Esophagus (tissue), 2 donors: ENCODE results near the gene DUOX2. TPM values are rescaled to one million over a fixed set of nuclear protein-coding genes. Genes with fewer than 3 reads are reported as not detected.
A peak's percentile ranks its signal among the peaks of the same experiment; 100 is the strongest.
"Not testable (repeated sequence)": the region's sequence is repeated elsewhere in the genome, so short reads cannot be mapped to it uniquely, and the experiment has no call there.

ENCODE experiments used
- H3K27ac ChIP-seq, 2 donors: one replicate each; pipeline ENCODE4 v1.5.1; 2013; ENCODE audit warnings: low read depth in 2 of 2, mild to moderate bottlenecking in 2 of 2, inconsistent platforms in 1 of 2, low read length in 1 of 2, moderate library complexity in 1 of 2
- H3K27me3 ChIP-seq, 2 donors: one replicate each; pipeline ENCODE4 v1.6.1; 2013; ENCODE audit warnings: low read length in 2 of 2, control low read depth in 1 of 2, mild to moderate bottlenecking in 1 of 2; ENCODE audit not compliant: insufficient read depth in 2 of 2, control insufficient read depth in 1 of 2
- H3K36me3 ChIP-seq, 2 donors: one replicate each; pipeline ENCODE4 v1.6.1; 2013; ENCODE audit warnings: low read length in 1 of 2; ENCODE audit not compliant: control insufficient read depth in 2 of 2, insufficient read depth in 2 of 2
- H3K4me1 ChIP-seq, 2 donors: one replicate each; pipeline ENCODE4 v1.6.1; 2013; ENCODE audit warnings: low read length in 1 of 2; ENCODE audit not compliant: control insufficient read depth in 2 of 2, insufficient read depth in 2 of 2
- H3K4me3 ChIP-seq, 2 donors: one replicate each; pipeline ENCODE4 v1.5.1; 2013; ENCODE audit warnings: low read length in 2 of 2, mild to moderate bottlenecking in 2 of 2, low read depth in 1 of 2, moderate library complexity in 1 of 2
- H3K9me3 ChIP-seq, 2 donors: one replicate each; pipeline ENCODE4 v1.6.1; 2013; ENCODE audit warnings: mild to moderate bottlenecking in 2 of 2, low read depth in 1 of 2, low read length in 1 of 2, moderate library complexity in 1 of 2; ENCODE audit not compliant: control insufficient read depth in 2 of 2, insufficient read depth in 1 of 2
- WGBS, 2 donors: extraction: QIAGEN DNeasy Blood & Tissue Kit; methylation state at CpG; one replicate each; pipeline ENCODE4 v1.1.7; 2013; 5-methylcytosine and 5-hydroxymethylcytosine counted together
- polyA plus RNA-seq, 2 donors: library from polyadenylated mRNA; stranded (reverse); fragments of 200-250 nt; gene quantifications; one replicate each; pipeline ENCODE4 v1.2.3, GENCODE V29; 2013
- donor health status: healthy with polysubstance abuse.
- donor health status: Bipolar disorder and iron deficiency.

The DUOX2 gene
- polyA plus RNA-seq, 2 donors = 15.8 to 26.3 TPM

DNA sequence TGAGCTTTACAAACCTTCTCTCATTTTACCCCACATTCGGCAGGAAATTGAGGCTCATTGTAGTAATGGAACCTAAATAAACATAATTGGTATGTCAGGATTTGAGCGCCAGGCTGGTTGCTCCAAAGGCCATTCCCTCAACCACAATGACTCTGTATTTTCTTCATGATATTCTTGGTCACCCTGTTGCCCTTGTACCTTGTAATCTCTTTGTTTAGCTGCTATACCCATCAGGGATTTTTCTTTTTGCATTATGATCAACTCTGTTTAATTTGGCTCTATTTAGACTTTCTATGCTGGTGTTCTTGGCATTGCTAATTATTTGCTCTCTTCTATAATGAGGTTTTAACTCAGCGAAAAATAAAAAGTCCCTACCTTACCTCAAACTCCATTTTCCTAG is 29.8 kb downstream of the DUOX2 start:
- Histone ChIP-seq H3K9me3 (no peaks in the 10 kb centered on the region), H3K4me1 (no peaks in the 10 kb centered on the region), H3K27ac (no peak overlapping the region), H3K27me3 (no peaks in the 10 kb centered on the region), H3K36me3 (no peaks in the 10 kb centered on the region), H3K4me3 (no peak overlapping the region)
- 57 to 63% methylated on average over 3 of the region's 3 CpGs for WGBS, 2 donors

DNA sequence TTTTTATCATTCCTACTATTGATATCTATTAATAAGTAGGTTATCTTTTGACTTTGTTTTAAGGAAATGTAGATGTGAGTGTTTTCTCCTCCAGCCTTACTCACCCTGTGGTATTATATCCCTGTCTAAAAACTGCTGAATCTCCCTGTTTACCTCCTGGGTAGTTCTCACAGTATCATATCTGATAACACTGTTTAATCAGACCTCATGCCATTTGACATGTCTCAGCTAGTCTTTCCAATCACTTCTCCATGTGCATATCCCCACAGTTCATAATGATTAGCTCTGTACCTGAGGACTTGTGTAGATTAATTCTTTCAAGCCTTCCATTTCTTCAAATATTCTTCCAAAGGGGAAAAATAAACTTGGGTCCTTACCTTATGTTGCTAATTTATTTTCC is 30.7 kb downstream of the DUOX2 start:
- no peaks in the 10 kb centered on the region for H3K9me3 ChIP-seq
- H3K27me3 ChIP-seq = no peaks in the 10 kb centered on the region
- H3K27ac ChIP-seq = no peak overlapping the region
- H3K36me3 ChIP-seq = no peaks in the 10 kb centered on the region
- no peak overlapping the region for H3K4me3 ChIP-seq
- H3K4me1 ChIP-seq = no peaks in the 10 kb centered on the region

DNA sequence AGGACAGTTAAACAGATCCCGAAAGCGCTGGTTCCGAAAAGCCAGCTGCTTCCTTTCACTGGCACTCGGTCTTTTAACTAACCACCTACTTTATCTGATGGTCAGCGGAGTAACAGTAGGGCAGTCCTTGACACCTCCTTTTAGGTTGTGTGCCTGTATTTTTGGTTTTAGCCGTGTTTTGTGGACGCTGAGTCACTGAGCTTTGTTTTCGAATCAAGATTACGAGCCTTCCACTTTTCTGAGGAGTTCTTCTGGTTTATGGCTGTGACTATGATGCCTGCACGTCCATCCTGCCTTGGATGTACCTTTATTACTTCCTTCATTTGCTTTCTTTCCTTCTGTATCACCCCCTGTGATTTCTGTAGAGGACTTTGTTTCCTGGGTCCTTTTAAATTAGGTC is 31.6 kb downstream of the DUOX2 start:
- WGBS, 2 donors = 78 to 81% methylated on average over 9 of the region's 10 CpGs
- not testable (repeated sequence) for H3K4me1 ChIP-seq, H3K9me3 ChIP-seq, H3K27ac ChIP-seq, H3K27me3 ChIP-seq, H3K36me3 ChIP-seq, H3K4me3 ChIP-seq

DNA sequence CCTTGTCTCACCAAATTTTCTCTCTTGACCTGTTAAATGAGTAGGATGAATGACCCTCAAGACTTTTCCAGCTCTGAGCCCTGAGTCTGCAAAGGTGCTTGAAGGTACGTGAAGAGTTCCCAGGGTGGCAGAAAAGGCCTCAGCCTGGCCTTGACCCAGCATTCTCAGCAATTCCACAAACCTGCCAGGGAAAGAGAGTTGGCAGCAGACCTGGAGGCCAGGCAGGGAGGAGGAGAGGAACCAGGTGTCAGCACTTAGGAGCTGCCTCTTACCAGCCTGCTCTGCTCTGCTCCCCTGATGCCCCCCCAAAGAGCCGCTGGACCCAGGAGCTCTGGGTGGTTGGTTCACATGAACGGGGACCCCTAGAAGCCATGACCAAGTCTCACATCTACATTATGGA is 33.4 kb downstream of the DUOX2 start:
- not testable (repeated sequence) for H3K9me3 ChIP-seq, H3K4me1 ChIP-seq, H3K4me3 ChIP-seq, H3K27ac ChIP-seq, H3K36me3 ChIP-seq, H3K27me3 ChIP-seq
- 96 to 100% methylated on average over 2 of the region's 3 CpGs for WGBS, 2 donors

DNA sequence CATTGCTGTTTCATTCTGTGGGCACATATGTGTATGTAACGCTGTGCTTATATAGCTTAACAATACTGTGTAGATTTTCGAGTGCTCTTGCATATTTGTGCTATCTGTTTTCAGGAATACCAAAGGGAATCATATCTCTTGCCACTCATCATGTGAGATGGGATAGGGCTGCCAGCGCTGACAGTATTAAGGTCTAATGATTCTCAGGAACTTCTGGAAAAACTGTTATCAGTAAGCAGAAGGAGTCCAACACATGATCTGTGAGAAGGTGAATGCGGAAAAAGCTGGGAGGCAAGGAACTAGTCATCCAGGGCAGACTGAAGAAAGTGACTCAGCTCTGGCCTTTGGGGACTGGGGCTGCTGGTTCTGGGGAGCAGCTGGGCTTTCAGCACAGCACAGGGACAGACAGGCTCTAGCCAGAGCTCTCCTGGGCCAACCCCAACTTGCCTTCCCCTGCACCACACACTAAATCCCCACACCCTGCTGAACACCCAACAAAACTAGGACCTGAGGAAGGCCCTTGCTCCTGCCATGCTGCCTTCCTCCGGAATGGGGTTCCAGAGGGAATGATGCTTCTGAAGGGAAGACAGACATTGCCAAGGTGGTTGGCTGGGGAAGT is 34.2 kb downstream of the DUOX2 start:
- H3K4me3 ChIP-seq, H3K9me3 ChIP-seq, H3K4me1 ChIP-seq, H3K36me3 ChIP-seq, H3K27me3 ChIP-seq, H3K27ac ChIP-seq: not testable (repeated sequence)
- 81 to 89% methylated on average over 5 of the region's 5 CpGs for WGBS, 2 donors

DNA sequence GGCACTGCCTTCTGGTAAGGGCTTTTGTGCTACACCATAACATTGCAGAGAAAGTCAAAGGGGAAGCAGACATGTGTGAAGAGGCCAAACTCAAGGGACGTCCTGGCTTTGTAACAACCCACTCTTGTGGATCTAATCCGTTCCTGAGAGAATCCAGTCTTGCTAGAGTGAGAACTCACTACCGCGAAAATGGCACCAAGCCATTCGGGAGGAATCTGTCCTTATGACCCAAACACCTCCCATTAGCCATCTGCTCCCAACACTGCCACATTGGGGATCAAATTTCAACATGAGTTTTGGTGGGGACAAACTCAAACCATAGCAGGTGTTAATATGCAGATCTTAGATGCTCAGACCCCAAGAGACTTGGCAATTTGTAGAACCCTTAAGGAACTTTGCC is 34.8 kb downstream of the DUOX2 start:
- H3K27me3 ChIP-seq, H3K4me1 ChIP-seq, H3K27ac ChIP-seq, H3K36me3 ChIP-seq, H3K4me3 ChIP-seq, H3K9me3 ChIP-seq: not testable (repeated sequence)
- WGBS, 2 donors = 69 to 70% methylated on average over 5 of the region's 5 CpGs

DNA sequence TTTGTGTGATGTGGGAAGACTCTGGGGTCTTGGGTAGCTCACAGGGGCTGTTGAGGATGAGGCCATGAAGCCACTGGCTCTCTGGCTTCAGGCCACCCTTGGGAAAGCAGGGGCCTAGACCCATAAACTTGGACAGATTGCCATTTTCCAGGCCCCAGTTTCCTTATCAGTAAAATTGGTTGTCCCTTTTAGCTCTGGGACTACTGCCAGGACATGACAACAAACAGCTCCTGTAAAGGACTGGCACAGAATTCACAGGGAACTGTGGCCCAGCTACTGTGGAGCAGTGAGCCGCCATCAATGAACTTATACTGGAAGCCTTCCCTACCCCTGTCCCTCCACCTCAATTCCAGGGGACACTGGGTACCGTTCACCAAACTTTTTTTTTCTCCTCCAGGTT is 36.6 kb downstream of the DUOX2 start:
- not testable (repeated sequence) for H3K36me3 ChIP-seq, H3K27ac ChIP-seq, H3K9me3 ChIP-seq, H3K4me3 ChIP-seq, H3K4me1 ChIP-seq, H3K27me3 ChIP-seq
- WGBS, 2 donors = 75 to 80% methylated on average over 2 of the region's 2 CpGs

DNA sequence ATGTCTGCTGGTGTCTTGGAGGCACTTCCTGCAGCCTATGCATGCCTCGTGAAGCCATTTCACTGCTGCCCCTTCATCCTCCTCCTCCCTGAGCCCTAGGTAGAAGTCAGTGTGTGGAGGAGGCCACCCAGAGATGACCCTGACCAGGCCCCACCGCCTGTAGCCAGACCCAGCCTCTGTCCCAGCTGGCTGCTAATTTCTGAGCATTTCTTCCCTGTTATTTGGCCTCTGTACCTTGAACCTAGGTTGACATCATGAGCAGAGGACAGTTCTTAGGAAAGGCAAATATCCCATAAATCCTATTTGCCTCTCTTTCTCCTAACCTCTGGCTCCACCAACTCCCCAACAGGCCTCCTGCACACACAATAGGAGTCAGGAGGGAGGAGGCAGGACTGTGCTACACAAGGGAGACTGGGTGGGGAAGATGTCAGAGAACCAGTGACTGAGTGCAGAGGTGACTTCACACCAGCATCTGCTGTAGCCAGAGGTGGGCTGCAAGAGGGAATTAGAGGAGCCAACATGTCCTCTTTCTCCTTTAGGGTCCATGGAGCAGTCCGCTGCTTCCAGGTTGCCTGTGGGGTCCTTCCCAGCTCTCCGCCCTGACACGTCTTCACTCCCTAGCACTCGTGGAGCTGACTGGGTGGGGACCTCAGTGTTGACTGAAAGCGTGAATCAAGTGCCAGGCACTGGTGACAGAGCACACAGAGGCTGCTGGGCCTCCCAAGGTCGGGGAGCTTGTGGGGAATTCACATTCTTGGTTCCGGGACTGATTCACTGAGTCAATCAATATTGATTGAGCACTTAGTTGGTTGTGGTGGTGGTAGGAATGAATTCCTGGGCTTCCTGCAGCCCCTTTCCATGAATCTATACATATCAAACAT is 38.3 kb downstream of the DUOX2 start:
- H3K27ac ChIP-seq, H3K27me3 ChIP-seq, H3K36me3 ChIP-seq, H3K9me3 ChIP-seq, H3K4me3 ChIP-seq, H3K4me1 ChIP-seq: not testable (repeated sequence)
- WGBS, 2 donors = 90 to 100% methylated on average over 1 of the region's 9 CpGs

DNA sequence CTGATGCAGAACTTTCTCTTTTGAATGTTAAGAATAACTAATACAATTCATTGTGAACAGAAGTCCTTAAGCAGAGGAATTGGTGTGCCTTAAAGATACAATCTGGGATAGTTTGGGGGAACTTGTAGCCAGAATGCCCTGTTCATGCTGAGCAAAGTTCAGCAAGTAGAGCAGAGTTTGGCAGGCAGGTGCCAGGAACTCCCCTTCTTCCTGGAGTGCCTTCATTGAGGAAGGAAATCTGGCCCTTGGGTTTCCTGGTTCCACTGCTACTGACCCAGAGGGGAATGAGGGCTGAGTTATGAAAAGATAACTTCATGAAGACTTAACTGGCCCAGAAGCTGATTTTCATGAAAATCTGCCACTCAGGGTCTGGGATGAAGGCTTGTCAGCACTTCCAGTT is 40.4 kb downstream of the DUOX2 start:
- not testable (repeated sequence) for H3K36me3 ChIP-seq, H3K4me3 ChIP-seq, H3K27ac ChIP-seq, H3K9me3 ChIP-seq, H3K27me3 ChIP-seq, H3K4me1 ChIP-seq

DNA sequence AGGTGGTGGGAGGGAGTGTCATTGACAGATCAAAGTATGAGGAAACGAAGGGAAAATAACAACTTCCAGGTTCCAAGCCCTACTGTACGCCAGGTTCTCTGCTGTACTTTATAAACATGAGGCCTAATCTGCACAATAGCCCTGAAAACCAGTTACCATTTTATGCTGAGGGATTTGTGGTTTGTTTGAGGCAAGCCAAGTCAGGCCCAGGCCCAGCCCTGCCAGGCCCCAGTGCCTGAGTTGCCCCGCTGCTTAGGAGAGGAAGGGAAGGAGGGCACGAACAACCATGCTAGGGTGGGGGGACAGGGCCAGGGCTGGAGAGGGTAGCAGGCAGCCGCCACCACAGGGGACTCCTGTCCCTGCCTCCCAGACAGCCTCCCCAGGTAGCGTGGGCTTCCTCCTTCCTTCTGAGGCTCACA is 44.0 kb downstream of the DUOX2 start:
- H3K27ac ChIP-seq = peak overlapping the region; percentile 70 to 79
- H3K36me3 ChIP-seq = not testable (repeated sequence)
- WGBS, 2 donors = 54 to 67% methylated on average over 4 to 6 of the region's 6 CpGs

More for the DNA sequence above, 44.0 kb downstream of the DUOX2 start:
- H3K4me1 ChIP-seq, H3K4me3 ChIP-seq, H3K9me3 ChIP-seq, H3K27me3 ChIP-seq: not testable (repeated sequence)
